ENCODE data around the gene VPS26C. TPM values are rescaled to one million over a fixed set of nuclear protein-coding genes. Genes with fewer than 3 reads are reported as not detected.

VPS26C gene
- total RNA-seq, 1 experiment from 2014 or later: 58.0 TPM

GRCh38 chr21:37195059-37195458 is 72.1 kb downstream of the VPS26C start:
- Histone ChIP-seq H3K79me1 (ENCODE audit: insufficient read depth, low read depth, low read length, poor library complexity, severe bottlenecking) (no peaks in the 10 kb centered on the region), H3K14ac (ENCODE audit: insufficient read depth, low read length) (no peak overlapping the region), H3K56ac (ENCODE audit: insufficient read length, low read depth, low read length) (no peak overlapping the region), H3T11ph (ENCODE audit: low read length) (no peak overlapping the region), H3K18ac (ENCODE audit: insufficient read length, low read depth, low read length) (no peak overlapping the region), H4K5ac (ENCODE audit: insufficient read length, low read depth, low read length) (no peak overlapping the region), H4K91ac (ENCODE audit: insufficient read length, low read depth, low read length) (no peak overlapping the region), H2BK15ac (ENCODE audit: low read depth, low read length) (no peak overlapping the region), H3K4me1 (ENCODE audit: insufficient read depth, low read length) (no peaks in the 10 kb centered on the region), H3K4ac (ENCODE audit: low read depth, low read length) (no peak overlapping the region), H3K9ac (ENCODE audit: extremely low read depth, insufficient read length, low read length) (no peak overlapping the region), H3K9me3 (ENCODE audit: control insufficient read depth, low read depth, low read length) (no peaks in the 10 kb centered on the region), H2AFZ (ENCODE audit: low read length) (no peak overlapping the region), H4K8ac (replicated peaks; ENCODE audit: insufficient read length, low read depth, low read length) (no peak overlapping the region), H3K4me2 (ENCODE audit: insufficient read depth, insufficient read length, low read length) (no peak overlapping the region), H2AK5ac (ENCODE audit: insufficient read length, low read length) (no peak overlapping the region), H3K79me2 (ENCODE audit: insufficient read depth, low read length) (no peaks in the 10 kb centered on the region), H3K27ac (ENCODE audit: insufficient read length, low read depth, low read length) (no peak overlapping the region), H2BK5ac (ENCODE audit: insufficient read length, low read length) (no peak overlapping the region), H2BK20ac (ENCODE audit: low read depth, low read length, poor library complexity, severe bottlenecking) (no peak overlapping the region), H3K23ac (ENCODE audit: insufficient read length, low read depth, low read length) (no peak overlapping the region), H2BK12ac (ENCODE audit: insufficient read length, low read depth, low read length) (no peak overlapping the region), H3K27me3 (ENCODE audit: insufficient read depth, low read length) (no peaks in the 10 kb centered on the region), H4K20me1 (ENCODE audit: control insufficient read depth, insufficient read depth, insufficient read length) (no peaks in the 10 kb centered on the region), H3K23me2 (ENCODE audit: insufficient read length, low read depth, low read length, poor library complexity, severe bottlenecking) (no peaks in the 10 kb centered on the region), H2BK120ac (ENCODE audit: low read depth, low read length, poor library complexity, severe bottlenecking) (no peak overlapping the region)
- no peak for DNase-seq
- no peak overlapping the region for H3K27ac Mint-ChIP-seq
- no peaks in the 10 kb centered on the region for H3K27me3 Mint-ChIP-seq (ENCODE audit: low read depth)
- no peaks in the 10 kb centered on the region for H3K9me3 Mint-ChIP-seq
- no peak overlapping the region for H3K4me3 Mint-ChIP-seq
- no CpG with 5 or more reads among the region's 3 CpGs for WGBS (ENCODE audit: extremely low coverage, insufficient read length, low lambda C conversion rate)
- H3K4me1 Mint-ChIP-seq: peaks cover 12 to 13% of the 10 kb centered on the region in 2 experiments
- H3K36me3 Mint-ChIP-seq (ENCODE audit: insufficient read depth in 1 of 3, low read depth in 3 of 3): peaks cover 10 to 38% (median 21%) of the 10 kb centered on the region in 3 experiments
- no peak for TF ChIP-seq CTCF (conservative IDR thresholded peaks at IDR 0.05)

Data from H9 (cell line).